Stomach (tissue), 4 donors: Measurements from ENCODE around the gene NOXO1.

Experiments used
- EP300 ChIP-seq: sonication (generic); formaldehyde crosslinking; IDR thresholded peaks from one replicate; pipeline ENCODE4 v1.6.1; 2017; ENCODE audit warnings: antibody characterized with exemption
- TF ChIP-seq, protein P1 (sequence below), 7 experiments: fragments of 450-650 bp in 4 of 7; fragments of 200-600 bp in 3 of 7; sonication (generic) in 3 of 7; IDR thresholded peaks; one replicate each; pipeline ENCODE4 v1.5.1; 2016 to 2019; ENCODE audit warnings: antibody characterized with exemption in 7 of 7, control low read depth in 2 of 7, mild to moderate bottlenecking in 1 of 7

DNA sequence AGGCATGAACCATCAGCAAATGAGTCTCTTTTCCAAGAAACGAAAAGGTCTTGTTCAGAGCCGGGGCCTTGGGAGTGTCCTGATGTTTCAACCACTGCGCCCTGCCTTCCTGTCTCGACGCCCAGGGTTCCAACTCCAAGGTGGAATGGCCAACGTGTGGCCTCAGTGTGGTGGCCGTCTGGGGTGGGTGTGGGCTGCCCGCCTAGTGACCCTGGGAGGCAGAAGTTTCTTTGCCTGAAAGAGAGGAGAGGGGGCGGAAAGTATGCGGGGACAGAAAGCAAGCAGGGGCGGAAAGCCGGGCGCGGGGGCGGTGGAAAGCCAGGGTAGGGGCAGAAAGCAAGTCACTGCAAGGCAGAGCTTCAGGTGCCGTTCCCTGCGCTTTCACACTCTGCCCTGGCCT, 42.4 kb downstream of the NOXO1 start:
- TF ChIP-seq, protein P1, sequence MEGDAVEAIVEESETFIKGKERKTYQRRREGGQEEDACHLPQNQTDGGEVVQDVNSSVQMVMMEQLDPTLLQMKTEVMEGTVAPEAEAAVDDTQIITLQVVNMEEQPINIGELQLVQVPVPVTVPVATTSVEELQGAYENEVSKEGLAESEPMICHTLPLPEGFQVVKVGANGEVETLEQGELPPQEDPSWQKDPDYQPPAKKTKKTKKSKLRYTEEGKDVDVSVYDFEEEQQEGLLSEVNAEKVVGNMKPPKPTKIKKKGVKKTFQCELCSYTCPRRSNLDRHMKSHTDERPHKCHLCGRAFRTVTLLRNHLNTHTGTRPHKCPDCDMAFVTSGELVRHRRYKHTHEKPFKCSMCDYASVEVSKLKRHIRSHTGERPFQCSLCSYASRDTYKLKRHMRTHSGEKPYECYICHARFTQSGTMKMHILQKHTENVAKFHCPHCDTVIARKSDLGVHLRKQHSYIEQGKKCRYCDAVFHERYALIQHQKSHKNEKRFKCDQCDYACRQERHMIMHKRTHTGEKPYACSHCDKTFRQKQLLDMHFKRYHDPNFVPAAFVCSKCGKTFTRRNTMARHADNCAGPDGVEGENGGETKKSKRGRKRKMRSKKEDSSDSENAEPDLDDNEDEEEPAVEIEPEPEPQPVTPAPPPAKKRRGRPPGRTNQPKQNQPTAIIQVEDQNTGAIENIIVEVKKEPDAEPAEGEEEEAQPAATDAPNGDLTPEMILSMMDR (IDR thresholded peaks at IDR 0.05), result no peak
- no peak for TF ChIP-seq EP300
